Kidney epithelial cell (primary cell): ENCODE measurements around the gene KRT27. TPM values are rescaled to one million over a fixed set of nuclear protein-coding genes. Genes with fewer than 3 reads are reported as not detected.

Experiments used
- DNase-seq: peaks from one replicate; pipeline ENCODE4 v3.0.0-alpha.2; 2010; ENCODE audit warnings: low read depth
- H3K27me3 ChIP-seq: 2 replicates; pipeline ENCODE4 v1.6.0; 2011; ENCODE audit warnings: low read length; ENCODE audit not compliant: control insufficient read depth, insufficient read depth
- H3K36me3 ChIP-seq: 2 replicates; pipeline ENCODE4 v1.5.1; 2011; ENCODE audit warnings: low read length; ENCODE audit not compliant: control insufficient read depth, insufficient read depth
- H3K4me3 ChIP-seq: 2 replicates; pipeline ENCODE4 v1.5.1; 2011; ENCODE audit warnings: low read depth, mild to moderate bottlenecking, control low read depth, low read length
- CTCF ChIP-seq: IDR thresholded peaks from 2 replicates; pipeline ENCODE4 v1.5.1; 2011; ENCODE audit warnings: mild to moderate bottlenecking, moderate library complexity, low read length, control low read depth, inconsistent platforms; ENCODE audit not compliant: insufficient read depth, poor library complexity, severe bottlenecking
- total RNA-seq: library from RNA; depleted of rRNA; stranded (reverse); fragments of >200 nt; gene quantifications from 2 replicates; pipeline ENCODE4 v1.2.3, GENCODE V29; 2015

Gene KRT27
- total RNA-seq, 1 donor from 2014 or later, result not detected

- Histone ChIP-seq H3K4me3 (no peak overlapping the region), H3K27me3 (no peaks in the 10 kb centered on the region), H3K36me3 (no peaks in the 10 kb centered on the region)
- TF ChIP-seq CTCF, result no peak
- no peak for DNase-seq
These were observed 11.5 kb upstream of the KRT27 start for GRCh38 chr17:40793832-40794231.

GRCh38 chr17:40791787-40792436 is 9.6 kb upstream of the KRT27 start:
- Histone ChIP-seq H3K4me3 (no peak overlapping the region), H3K27me3 (no peaks in the 10 kb centered on the region), H3K36me3 (no peaks in the 10 kb centered on the region)
- peak; percentile 9 for DNase-seq
- TF ChIP-seq CTCF, result peak; percentile 83

GRCh38 chr17:40791111-40791510 is 8.8 kb upstream of the KRT27 start:
- no peak for DNase-seq
- no peaks in the 10 kb centered on the region for H3K27me3 ChIP-seq
- H3K4me3 ChIP-seq, result no peak overlapping the region
- no peak for TF ChIP-seq CTCF
- no peaks in the 10 kb centered on the region for H3K36me3 ChIP-seq

- TF ChIP-seq CTCF, result no peak
- Histone ChIP-seq H3K36me3 (no peaks in the 10 kb centered on the region), H3K27me3 (no peaks in the 10 kb centered on the region), H3K4me3 (no peak overlapping the region)
- DNase-seq, result no peak
These were observed 3.0 kb downstream of the KRT27 start for GRCh38 chr17:40779181-40779909.

- no peak for DNase-seq
- Histone ChIP-seq H3K4me3 (no peak overlapping the region), H3K27me3 (no peaks in the 10 kb centered on the region), H3K36me3 (no peaks in the 10 kb centered on the region)
- TF ChIP-seq CTCF, result no peak
These were observed 3.9 kb downstream of the KRT27 start for GRCh38 chr17:40778461-40778860.
